GOT3 (cell line): ENCODE results near the gene VSTM4.

Experiments
- DNase-seq: peaks from one replicate; lab custom pipeline; 2025; ENCODE audit warnings: mixed read lengths; lab: John Stamatoyannopoulos, UW

Gene VSTM4

DNA sequence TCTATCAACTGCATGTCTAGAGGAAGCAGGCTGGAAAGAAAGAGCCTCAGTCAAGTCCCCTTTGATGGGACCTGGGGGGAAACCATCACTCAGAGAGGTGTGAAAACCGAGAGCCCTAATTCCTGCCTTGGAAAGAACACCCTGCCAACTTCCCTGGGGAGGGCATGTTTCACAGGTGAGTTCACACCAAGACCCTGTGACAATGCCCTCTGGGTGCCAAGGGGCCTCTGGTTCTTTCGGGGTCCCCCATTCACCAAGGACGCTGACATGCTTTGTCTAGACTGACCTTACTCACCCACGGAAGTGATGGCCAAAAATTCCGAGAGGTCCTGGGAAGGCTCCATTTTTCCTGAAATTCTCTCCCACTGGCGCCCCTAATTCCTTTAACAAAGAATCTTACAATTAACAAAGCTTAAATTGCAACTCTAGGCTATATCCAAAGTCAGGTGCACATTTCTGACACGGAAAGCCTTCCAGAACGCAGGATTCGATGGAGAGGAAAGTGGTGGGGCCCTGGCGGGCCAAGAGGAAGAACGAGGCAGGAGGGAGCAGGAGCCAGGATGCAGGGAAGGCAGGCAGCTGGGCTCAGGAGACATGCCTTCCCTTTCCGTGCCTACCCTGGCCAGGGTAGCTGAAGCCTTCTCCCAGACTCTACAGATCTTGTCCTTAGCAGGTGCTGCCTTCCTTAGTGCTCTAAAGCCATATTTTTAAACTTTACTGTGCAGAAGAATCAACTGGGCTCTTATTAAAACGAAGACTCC is 23.7 kb downstream of the VSTM4 start:
- DNase-seq: no peak

DNA sequence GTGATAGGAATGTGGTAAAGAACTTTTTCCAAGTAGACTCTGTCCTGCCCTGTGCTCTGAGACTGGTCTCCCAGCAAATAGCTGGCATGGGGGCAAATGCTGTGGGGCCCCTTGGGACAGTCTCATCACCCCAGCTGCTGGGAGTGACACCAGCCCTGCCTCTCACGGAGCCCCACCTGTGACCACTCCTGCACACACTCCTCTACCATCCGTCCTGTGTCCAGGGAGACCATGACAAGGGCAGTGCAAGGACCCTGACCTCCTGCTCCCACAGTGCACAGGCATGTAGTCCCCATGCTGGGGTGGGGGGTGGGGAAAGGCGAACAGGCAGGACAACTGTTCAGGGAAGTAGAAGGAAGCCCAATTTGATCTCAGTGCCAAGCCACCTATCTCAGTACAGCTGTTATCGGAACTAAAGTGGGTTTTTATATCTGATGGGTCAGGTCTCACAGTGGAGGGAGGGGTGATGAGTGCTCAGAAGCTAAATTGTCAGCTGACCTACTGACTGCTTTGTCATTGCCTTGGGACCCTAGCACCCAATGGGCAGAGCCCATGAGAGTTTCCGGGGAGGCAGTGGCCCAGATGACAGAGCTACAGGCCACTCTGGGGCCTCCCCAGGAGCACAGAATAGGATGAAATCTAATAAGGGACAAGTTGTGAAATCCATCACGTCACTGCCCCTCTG is 24.5 kb downstream of the VSTM4 start:
- no peak for DNase-seq

- DNase-seq: no peak
These were observed 25.1 kb downstream of the VSTM4 start for GRCh38 chr10:49090189-49090575.

GRCh38 chr10:49089557-49090188 is 25.6 kb downstream of the VSTM4 start:
- no peak for DNase-seq

- DNase-seq: no peak
These were observed 26.2 kb downstream of the VSTM4 start for GRCh38 chr10:49089152-49089551.

- no peak for DNase-seq
These were observed 28.4 kb downstream of the VSTM4 start for GRCh38 chr10:49086889-49087288.

GRCh38 chr10:49083261-49083660 is 32.1 kb downstream of the VSTM4 start:
- no peak for DNase-seq

- no peak for DNase-seq
These were observed 32.6 kb downstream of the VSTM4 start for GRCh38 chr10:49082766-49083165.

DNA sequence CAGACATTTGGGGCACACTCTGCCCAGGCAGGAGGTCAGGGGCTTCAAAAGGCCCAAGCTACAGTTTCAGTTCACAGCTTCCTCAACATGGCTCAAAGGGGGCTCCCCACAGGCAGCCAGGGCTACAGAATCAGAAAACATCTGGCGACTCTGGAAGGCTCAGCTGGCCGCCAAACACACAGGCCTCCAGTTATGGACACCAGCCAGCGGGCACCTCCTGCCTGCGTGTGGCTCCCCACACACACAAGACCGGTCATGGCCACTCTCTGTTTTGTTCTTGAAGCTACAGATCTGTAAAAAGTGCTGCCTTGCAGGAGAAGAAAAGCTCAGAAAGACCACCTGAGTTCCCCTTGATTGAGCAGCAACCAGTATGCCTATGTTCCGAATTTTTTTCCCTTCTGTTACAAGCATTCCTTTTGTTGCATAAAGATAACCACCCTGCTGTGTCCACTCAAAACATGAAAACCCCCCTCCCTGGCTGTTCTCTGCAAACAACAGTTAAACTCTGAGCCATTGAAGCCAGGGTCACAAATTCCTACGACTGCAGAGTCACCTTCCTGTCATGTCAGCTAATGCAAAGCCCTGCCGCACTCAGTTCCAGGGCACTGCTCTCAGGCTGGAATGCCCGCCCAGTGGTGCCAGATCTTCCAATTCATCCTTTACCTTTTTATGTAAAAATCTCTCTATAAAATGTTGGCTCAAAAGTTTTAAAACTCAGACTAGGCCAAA is 33.6 kb downstream of the VSTM4 start:
- no peak for DNase-seq

DNA sequence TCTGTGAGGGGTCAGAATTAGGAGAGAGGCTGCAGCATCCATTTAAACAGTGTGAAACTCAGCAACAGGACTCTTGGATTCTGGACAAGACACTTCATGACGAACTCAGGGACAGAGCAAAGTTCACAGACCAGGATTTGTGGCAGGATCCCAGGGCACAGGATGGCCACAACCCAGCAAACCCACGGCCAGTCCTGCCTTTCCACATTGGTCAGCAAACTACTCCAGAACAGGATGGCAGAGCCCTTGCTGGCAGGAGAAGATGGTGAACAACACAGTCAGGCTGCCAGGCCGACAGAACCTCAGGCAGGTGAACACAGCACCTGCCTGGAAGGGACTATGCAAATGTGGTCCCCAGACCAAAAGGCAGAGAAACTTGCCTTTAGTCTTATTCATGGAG is 34.4 kb downstream of the VSTM4 start:
- no peak for DNase-seq

GRCh38 chr10:49080071-49080470 is 35.3 kb downstream of the VSTM4 start:
- no peak for DNase-seq

DNA sequence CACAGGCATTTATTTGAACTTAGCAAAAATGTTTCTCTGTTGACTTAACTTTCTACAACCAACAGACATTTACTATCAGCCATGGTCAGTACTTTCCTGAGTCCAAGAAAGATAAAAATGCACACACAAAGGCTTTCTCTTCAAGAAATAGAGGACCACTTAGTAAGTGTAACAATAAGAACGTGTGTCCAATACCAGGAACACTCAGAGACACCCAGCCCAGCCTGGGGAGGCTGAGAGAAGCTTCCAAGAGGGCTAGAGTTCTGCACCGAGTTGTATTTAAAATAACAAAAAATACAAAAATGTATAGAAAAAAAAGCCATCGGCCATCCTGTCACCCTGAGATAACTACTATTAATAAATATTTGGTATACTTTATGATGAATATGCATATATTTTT is 35.8 kb downstream of the VSTM4 start:
- no peak for DNase-seq

GRCh38 chr10:49079072-49079471 is 36.2 kb downstream of the VSTM4 start:
- DNase-seq: no peak

- DNase-seq: no peak
These were observed 36.9 kb downstream of the VSTM4 start for GRCh38 chr10:49078433-49078832.

GRCh38 chr10:49076741-49077521 is 38.4 kb downstream of the VSTM4 start:
- no peak for DNase-seq

DNA sequence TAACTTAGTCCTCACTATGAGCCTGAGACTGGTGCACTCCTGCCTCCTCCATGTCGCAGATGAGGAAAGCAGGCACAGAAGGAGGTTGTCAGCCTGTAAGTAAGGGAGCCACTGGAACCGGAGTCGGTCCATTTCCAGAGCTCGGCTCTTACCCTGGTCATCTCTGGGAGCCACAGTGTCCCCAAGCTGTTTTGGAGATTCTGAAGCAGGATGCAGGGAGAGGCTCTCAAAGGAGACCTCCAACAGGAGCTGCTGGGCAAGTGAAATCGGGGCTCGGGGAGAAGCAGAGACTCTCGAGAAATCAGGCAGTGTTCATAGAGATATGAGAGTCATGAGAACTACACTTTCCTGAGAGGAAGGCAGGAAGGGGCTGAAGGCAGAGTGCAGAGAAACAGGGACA is 39.0 kb downstream of the VSTM4 start:
- no peak for DNase-seq

- DNase-seq: no peak
These were observed 39.6 kb downstream of the VSTM4 start for GRCh38 chr10:49075743-49076142.

- no peak for DNase-seq
These were observed 40.3 kb downstream of the VSTM4 start for GRCh38 chr10:49074836-49075682.

GRCh38 chr10:49072166-49072885 is 43.0 kb downstream of the VSTM4 start:
- no peak for DNase-seq

DNA sequence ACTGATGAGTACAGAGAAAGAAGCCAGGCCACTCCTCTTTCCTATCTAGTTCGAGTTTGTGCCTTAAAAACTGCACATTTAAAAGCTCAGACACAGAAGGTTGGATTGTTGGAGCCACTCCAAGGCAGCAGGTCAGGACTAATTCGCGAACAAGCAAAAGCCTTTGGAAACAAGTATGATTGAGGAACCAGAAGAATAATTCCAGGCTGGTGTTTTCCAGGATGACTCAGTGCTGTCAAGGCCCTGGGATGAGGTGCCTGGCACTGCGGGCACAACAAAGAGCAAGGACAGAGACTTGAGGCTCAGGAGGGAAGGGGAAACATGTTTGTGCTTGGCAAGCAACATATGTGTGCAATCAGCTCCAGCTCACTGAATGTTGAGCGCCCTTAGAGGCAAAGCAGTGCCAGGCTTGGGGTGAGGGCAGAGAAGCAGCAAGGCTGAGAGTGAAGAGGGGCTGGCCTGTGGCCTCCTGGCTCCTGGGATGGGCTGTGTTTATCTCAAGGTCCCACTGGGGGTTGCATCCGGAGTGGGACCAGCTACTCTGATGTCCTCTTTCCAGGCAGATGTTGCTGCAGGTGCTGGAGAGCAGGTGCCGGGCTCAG is 44.1 kb downstream of the VSTM4 start:
- DNase-seq: no peak
